GM21737 (cell line): Measurements from ENCODE around the gene KAZN.
"Not testable (repeated sequence)": the region's sequence is repeated elsewhere in the genome, so short reads cannot be mapped to it uniquely, and the experiment has no call there.

Experiments used
- ATAC-seq: cut with Tn5 transposase; IDR thresholded peaks from one replicate; pipeline ENCODE4 v1.9.1; 2021; ENCODE audit warnings: mild to moderate bottlenecking, moderate library complexity; ENCODE audit not compliant: unreplicated experiment

KAZN gene

DNA sequence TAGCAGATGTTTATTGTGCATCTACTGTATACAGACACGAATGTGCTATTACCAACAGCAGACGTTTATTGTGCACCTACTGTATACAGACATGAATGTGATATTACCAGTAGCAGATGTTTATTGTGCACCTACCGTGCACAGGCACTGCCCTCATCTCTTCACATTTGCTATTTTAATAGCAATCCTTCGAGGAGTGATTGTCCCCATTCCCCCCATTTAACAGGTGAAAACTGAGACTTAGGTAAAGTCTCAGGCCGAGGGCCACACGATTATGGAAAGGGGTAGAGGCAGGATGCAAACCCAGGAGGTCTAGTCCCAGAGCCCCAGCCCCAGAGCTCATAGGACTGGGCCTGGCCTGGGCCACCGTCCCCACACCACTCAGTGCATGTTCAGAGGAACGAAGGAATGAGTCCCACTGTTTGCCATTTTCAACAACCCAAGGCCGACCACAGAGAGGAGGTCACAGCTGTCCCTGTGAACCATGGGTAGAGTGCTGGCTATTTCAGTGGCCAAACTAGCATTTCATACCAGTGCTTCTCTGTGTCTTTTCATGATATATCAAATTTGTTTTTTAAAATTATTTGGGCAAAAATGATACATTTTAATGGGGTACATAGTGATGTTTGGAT is 440.6 kb downstream of the KAZN start:
- ATAC-seq: no peak

DNA sequence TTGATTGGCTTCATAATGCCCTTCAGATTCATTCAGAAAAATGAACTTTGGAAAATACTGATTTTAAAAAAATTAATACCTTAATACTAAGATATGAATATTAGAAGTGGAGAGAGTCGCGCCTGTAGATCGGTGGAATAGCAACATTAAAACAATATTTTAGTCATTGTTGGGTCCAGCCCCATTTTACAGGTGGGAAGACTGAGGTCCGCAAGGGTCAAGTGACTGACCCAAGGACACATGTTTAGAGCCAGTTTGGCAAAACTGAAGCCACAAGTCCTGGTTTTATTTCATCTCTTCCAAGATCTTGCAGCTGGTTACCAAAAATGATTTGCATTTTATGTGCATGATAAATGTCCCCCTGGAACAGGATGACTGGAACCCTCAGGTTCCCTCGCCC is 441.4 kb downstream of the KAZN start:
- ATAC-seq: no peak

DNA sequence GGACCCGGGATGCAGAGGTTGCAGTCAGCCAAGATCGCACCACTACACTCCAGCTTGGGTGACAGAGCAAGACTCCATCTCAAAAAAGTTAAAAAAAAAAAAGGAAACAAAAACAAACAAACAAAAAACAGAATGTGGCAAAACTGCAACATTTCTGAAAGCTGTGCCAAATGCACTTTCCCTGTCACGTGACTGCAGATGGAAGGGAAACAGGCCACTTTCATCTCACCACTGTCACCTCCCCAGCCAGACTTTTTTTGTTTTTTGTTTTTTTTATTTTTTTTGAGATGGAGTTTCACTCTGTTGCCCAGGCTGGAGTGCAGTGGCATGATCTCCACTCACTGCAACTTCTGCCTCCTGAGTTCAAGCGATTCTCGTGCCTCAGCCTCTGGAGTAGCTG is 442.2 kb downstream of the KAZN start:
- ATAC-seq: not testable (repeated sequence)

DNA sequence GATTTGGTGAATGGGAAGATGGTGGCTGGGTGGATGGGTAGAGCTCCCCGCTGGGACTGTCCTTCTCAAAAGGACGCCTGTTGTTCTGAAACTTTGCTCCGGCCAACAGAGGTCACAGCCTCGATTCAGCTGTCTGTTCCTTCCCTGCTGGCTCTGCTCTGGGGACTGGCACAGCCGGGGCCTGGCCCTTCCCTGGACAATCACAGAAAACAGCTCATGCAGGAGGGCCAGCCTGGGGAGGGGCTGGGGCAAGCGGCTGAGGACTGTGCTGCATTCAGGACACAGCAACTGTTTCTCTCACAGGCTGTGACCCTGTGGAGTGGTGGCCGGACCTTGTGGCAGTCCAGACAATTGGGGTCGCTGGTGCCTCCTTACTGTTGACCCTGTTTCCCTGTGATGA is 444.4 kb downstream of the KAZN start:
- ATAC-seq: no peak

DNA sequence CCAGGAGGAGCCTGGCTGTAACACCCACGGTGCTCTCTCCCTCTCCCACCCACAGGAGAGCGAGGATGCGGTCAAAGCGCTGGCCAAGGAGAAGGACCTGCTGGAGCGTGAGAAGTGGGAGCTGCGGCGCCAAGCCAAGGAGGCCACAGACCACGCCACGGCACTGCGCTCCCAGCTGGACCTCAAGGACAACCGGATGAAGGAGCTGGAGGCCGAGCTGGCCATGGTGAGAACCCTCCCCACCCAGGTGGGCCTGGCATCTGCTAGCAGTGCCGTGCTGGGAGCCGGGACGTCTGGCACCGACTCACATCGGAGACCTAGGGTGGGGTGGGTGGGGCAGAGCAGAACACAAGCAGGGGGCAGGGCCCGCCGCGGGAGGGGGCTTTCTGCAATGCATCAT is 445.4 kb downstream of the KAZN start:
- no peak for ATAC-seq

DNA sequence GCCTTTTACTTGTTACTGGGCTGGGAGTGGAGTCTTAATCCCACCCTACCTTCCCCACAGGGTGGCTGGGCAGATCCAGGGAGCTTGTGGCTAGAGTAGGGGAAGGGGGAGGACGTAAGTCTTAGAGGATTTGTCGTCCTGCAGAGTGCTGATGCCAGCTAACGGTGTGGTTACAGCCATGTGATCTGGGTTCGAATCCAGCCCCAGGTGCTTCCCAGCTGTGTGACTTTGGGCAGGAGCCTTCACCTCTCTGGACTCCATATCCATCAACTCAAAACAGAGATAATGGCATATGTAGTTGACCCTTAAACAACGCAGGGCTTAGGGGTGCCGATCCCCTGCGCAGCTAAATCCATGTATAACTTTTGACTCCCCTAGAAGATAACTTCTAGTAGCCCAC is 446.6 kb downstream of the KAZN start:
- ATAC-seq: no peak

DNA sequence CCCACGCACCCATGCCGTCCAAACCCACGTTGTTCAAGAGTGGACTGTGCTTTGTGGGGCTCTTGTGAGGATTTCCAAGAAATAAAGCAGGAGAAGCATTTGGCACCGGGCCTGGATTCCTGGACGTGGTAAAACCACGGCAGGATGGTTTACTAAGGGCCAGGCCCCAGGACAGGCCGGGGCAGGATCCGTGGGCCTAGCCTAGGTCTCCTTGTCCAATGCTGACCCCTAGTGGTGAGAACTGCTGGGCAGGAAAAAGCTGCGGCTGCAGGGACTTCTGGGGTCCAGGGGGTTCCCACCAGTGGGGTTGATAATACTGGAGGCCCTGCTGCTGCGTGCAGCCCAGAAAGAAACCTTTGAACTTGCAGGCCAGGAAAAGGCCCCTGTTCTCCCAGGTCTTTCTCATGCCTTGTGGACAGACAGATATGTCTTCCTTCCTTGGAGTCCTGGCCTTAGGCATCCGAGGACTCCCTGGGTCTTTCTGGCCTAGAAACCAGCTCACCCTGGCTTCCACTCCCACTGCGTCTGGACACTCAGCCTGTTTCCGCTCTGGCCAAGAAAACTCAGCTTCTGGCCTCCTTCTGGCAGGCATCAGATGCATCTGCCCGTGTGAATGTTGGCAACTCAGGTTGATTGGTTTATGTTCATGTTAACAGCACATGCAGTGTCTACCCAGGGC is 448.1 kb downstream of the KAZN start:
- no peak for ATAC-seq

DNA sequence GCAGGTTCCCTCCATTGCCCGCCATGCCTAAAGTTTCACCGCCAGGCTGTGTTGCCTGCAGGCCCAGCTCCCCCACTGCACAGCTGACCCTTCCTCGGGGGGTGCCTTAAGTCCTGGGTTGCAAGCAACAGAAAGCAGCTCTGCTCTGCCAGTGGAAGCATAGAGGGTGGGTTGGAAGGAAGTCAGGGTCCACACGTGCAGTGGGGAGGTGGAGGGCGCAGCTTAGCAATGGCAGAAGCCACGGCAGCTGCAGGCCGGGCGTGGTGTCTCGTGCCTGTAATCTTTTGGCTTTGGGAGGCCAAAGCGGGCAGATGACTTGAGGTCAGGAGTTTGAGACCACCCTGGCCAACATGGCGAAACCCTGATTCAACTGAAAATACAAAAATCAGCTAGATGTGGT is 448.8 kb downstream of the KAZN start:
- no peak for ATAC-seq

DNA sequence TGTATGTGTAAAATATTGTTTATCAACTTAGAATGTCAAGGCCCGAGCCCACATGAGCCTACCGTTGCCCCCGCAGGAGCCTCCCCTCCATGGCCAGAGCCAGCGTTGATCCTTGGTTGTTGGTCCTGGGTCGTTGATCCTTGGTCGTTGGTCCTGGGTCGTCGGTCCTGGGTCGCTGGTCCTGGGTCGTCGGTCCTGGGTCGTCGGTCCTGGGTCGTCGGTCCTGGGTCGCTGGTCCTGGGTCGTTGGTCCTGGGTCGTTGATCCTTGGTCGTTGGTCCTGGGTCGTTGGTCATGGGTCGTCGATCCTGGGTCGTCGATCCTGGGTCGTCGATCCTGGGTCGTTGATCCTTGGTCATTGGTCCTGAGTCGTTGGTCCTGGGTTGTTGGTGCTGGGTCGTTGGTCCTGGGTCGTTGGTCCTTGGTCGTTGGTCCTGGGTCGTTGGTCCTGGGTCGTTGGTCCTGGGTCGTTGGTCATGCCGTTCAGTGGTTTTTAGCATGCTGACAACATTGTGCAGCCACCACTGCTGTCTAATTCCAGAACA is 450.0 kb downstream of the KAZN start:
- no peak for ATAC-seq

DNA sequence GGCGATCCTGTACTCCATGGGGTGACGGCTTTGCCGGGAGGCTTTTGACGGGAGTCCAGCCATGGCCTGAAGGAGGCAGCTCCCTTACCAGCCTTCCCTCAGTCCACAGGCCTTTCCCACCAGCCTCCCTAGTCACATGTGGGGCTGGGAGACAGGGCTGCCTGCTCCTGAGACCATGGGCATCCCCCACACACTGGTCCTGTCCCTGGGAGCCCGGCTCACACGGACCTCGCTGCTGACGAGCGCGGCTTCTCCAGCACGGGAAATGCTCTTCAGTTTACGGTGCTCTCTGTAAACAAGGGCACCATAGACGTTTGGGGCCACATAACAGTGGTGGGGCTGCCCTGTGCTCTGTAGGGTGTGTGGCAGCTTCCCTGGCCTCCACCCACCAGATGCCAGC is 450.6 kb downstream of the KAZN start:
- no peak for ATAC-seq

DNA sequence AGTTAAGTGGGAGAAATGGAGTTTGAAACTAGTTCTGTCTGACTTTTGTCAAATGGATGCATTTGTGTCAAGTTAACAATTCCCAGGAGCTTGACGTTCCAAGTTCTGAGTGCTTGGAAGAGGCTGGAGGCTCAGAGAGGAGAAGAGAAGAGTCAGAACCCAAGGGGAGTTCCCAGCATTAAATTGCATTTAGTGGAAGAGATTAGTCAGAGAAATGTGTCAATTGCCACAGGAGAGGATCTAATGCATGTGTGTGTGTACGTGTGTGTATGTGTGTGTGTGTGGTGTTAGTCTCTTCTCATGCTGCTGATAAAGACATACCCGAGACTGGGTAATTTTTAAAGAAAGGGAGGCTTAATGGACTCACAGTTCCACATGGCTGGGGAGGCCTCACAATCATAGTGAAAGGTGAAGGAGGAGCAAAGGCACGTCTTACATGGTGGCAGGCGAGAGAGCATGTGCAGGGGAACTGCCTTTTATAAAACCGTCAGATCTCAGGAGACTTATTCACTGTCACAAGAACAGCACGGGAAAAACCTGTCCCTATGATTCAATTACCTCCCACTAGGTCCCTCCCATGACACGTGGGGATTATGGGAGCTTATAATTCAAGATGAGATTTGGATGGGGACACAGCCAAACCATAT is 453.5 kb downstream of the KAZN start:
- ATAC-seq: no peak

DNA sequence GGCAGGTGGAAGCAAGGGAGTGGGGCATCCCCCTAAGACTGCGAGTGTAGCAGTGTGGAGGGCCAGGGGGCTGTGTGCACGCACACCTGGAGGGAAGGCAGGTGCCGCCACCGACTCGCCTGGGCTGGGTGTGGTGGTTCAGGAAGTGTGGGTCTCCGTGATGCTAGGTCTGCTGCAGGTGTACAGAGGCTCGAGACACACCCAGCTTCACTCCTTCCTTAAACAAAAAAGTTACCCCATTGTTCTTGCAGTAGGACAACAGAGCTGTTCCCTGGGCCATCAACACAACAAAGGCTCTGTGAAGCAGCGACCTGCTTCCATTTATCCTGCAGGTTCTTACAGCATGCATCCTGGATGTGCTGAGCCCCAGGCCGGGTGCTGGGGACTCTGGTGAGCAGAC is 454.7 kb downstream of the KAZN start:
- no peak for ATAC-seq

DNA sequence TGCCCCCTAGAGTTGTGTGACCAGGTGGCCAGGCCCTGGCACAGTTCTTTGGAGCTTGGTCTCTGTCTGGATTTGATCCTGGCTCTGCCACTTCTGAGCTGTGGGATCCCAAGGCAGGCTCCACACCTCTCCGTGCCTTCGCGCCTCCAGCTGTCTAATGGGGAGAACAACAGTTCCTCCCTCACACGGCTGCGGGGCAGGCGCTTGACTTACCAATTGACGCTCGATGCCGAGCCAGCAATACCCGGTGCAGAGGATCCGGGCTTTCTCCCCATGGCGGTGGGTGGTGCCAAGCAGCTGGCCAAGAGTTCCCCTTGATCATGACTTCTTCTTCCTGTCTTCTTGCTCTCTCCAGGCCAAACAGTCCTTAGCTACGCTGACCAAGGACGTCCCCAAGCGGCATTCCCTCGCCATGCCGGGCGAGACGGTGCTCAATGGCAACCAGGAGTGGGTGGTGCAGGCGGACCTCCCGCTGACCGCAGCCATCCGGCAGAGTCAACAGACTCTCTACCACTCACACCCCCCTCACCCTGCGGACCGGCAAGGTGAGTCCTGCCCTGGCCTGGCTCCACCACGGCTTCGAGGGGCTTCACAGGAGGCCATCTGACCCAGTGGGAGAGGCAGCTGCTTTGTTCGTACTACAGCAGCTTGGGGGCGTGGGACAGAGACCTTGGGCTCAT is 457.4 kb downstream of the KAZN start:
- no peak for ATAC-seq

DNA sequence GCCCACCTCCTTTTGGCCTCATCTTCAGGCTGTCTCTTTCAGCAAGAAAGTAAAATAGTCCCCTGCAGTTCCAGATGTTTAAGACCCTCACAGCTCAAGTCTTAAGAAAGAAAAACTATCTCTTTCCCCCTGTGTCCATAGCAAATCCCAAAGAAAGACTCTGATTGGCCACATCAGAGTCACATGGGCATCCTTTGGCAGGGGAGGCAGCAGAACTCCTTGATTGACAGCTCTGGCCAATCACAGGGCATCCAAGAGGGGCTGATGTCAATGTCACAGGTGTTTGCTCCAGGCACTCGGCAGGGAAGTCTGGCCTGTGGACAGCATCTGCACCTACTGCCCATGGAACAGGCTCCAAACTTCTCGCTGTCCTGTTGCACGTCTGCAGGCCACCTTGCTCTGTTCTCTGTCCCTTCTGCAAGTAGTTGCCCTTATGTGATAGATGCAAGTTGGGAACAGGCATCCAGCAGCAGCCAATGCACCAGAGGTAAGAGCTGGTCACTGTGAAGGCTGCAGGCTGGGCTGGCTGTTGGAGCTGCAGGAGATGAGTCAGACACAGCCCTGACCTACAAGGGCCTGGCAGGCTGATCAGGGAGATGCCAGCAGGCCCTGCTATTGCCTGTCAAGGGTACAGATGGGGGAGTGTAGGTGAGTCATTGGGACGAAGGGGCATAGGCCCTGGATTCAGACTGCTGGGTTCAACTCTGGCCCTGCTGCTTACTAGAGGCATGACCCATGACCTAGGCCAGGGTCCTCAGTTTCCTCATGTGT is 458.2 kb downstream of the KAZN start:
- no peak for ATAC-seq

DNA sequence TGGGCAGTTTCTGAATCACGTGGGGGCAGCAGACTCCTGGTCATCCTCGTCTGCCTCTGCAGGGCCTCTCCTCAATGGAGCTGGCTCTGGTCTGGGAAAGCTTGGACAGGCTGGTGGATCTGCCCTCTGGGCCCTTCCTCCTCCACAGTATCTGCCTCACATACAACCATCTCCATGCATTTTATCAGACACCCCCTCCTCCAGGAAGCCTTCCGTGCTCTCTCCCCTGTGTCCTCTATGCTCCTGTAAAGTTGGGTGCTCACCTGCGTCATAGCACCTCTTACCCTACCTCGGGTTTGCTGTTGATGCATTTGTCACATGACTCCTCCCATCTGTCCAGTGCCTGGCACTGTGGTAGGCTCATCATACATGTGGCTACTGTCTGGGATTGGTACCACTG is 459.3 kb downstream of the KAZN start:
- ATAC-seq: no peak

DNA sequence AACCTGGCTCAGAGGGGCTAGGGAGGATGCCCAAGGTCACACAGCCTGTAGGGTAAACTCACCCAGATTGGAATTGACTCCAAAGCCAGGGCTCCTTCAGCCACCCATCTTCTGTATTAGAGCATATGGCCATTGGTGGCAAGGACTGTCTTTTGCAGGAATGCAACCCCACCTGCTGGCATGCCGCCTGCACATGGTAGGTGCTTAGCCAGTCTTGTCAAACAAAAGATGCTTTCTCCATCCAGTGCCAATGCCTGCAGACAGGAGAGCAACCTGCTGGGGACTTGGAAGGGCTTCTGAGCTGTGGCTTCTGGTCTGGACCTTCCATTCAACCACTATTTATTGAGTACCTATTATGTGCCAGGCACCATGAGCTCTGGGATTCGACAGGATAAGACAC is 459.8 kb downstream of the KAZN start:
- ATAC-seq: no peak

DNA sequence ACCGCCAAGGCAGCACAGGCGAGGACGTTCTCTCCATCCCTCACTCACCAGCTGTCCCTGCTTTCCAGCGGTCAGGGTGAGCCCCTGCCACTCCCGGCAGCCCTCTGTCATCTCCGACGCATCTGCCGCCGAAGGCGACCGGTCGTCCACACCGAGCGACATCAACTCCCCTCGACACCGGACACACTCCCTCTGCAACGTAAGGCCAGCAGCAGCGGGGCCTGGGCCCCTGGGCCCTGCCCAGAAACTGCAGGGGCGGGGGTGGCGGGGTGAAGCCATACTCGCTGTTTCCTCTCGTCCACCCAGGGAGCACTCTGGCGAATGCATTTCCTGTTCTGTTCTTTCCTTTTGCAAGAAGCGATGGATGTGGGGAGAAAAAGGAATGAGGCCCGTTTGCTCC is 461.6 kb downstream of the KAZN start:
- ATAC-seq: no peak

DNA sequence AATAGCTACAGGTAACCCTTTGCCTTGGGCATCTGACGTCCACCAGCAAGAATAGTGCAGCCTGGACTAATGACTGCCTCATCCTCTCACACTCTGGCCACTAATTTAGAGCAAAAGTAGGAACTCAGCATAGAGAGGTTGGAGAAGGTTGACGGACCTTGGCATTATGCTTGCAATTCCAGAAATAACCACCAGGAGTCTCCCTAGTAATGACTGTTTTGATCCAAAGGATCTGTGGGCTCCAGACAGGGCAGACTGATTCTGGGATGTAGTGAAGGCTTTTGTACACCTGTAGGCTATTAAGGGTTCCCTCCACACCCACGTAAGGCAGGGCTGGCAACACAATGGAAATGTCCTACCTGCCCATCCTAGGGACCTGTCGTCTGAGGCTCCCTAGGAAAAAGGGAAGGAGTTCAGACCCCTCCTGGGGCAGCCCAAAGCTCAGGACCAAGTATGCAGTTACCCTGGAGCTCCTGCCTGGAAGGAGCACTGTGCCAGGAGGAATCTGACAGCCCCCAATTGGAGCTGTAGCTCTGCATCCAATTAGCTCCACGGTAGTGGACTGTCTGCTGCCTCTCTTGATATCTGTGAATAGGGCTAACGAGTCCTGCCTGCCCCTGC is 464.1 kb downstream of the KAZN start:
- no peak for ATAC-seq

DNA sequence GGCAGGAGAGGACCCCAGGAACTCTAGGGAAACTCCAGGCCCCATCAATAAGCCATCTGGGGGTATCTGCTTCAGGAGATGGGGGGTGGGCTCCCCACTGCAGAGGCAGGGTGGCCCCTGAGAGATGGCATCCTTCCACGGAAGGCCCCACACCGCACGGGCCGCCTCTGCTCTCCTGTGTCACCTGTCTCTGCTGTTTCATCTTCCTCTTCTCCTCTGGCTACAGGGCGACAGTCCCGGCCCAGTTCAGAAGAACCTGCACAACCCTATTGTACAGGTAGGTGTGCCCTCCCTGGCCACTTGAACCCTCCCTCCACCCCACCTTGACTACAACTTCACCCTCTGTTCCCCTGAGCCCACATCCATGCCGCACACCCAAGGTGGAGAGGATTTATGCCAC is 464.9 kb downstream of the KAZN start:
- no peak for ATAC-seq

DNA sequence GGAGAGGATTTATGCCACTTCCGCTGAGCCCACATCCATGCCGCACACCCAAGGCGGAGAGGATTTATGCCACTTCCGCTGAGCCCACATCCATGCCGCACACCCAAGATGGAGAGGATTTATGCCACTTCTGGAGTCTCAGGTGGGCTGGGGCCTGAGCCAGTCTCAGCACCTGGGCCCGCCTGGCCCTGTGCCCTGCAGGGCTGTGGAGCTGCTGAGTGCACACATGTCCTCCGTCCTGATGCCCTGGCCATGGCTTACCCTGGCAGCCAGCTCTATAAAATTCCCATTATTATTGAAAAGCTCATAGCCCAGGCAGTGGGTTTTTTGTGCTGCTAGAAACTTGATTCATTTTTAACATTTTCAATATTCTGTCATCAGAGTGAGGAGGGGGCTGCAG is 465.3 kb downstream of the KAZN start:
- ATAC-seq: no peak
